SIG-M5 (cell line): ENCODE measurements around the gene USP17L20.
"Not testable (repeated sequence)": the region's sequence is repeated elsewhere in the genome, so short reads cannot be mapped to it uniquely, and the experiment has no call there.

ENCODE experiments used
- DNase-seq: peaks from one replicate; lab custom pipeline; 2025; lab: John Stamatoyannopoulos, UW

Gene USP17L20, protein sequence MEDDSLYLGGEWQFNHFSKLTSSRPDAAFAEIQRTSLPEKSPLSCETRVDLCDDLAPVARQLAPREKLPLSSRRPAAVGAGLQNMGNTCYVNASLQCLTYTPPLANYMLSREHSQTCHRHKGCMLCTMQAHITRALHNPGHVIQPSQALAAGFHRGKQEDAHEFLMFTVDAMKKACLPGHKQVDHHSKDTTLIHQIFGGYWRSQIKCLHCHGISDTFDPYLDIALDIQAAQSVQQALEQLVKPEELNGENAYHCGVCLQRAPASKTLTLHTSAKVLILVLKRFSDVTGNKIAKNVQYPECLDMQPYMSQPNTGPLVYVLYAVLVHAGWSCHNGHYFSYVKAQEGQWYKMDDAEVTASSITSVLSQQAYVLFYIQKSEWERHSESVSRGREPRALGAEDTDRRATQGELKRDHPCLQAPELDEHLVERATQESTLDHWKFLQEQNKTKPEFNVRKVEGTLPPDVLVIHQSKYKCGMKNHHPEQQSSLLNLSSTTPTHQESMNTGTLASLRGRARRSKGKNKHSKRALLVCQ

GRCh38 chr4:9257824-9258223 is at the start of gene USP17L20:
TSS of gene USP17L20 (plus strand) at chr4:9258124. CDS start at chr4:9258124, 0 bp downstream.
- DNase-seq = not testable (repeated sequence)

GRCh38 chr4:9210357-9210756 is 47.6 kb upstream of the USP17L20 start, which contains the start of gene USP17L10:
TSS of gene USP17L10 (plus strand) at chr4:9210657. CDS start at chr4:9210657, 0 bp downstream.
- DNase-seq = not testable (repeated sequence)

DNA sequence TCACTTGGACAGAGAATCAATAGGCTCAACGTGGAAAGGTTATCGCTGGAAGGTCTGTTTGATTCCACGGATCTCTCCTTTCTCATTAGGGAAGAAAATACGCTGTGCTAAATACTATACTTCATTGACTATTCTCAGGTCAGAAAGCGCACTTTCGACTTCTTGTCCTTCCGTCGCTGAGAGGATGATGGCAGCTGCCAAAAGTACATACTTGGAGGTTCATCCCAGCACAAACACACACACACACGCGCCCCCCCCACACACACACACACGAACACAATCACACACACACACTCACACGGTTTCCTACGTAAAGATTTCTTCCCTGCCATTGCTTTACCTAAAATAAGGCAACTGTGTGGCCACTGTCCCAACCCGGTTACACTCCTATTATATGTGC is 43.2 kb upstream of the USP17L20 start:
- not testable (repeated sequence) for DNase-seq

GRCh38 chr4:9215105-9215504 is 42.8 kb upstream of the USP17L20 start, which contains the start of gene USP17L11:
TSS of gene USP17L11 (plus strand) at chr4:9215405. CDS start at chr4:9215405, 0 bp downstream.
- DNase-seq = not testable (repeated sequence)

DNA sequence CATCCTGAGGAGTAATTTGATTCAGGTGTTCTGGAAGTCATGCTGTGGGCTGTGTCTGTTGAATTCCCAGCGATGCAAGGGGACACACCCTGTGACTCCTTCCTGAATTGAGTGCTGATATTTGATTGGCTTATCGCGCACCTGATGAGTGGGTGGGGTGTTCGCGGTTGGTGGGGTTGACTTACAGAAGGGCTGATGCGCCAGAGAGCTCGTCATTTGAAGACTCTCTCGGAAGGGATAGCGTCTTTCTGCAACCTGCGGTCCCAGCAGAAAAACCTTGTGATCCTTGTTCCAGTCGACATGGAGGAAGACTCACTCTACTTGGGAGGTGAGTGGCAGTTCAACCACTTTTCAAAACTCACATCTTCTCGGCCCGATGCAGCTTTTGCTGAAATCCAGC is 38.1 kb upstream of the USP17L20 start, which contains the start of gene USP17L12:
Gene USP17L12 (plus strand): TSS at position 301 of the 400 bp plus-strand sequence. CDS start 0 bp downstream, at position 301.
- DNase-seq = not testable (repeated sequence)

DNA sequence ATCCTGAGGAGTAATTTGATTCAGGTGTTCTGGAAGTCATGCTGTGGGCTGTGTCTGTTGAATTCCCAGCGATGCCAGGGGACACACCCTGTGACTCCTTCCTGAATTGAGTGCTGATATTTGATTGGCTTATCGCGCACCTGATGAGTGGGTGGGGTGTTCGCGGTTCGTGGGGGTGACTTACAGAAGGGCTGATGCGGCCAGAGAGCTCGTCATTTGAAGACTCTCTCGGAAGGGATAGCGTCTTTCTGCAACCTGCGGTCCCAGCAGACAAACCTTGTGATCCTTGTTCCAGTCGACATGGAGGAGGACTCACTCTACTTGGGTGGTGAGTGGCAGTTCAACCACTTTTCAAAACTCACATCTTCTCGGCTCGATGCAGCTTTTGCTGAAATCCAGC is 33.3 kb upstream of the USP17L20 start, which contains the start of gene USP17L13:
Gene USP17L13 (plus strand): TSS at position 301 of the 400 bp plus-strand sequence. CDS start 0 bp downstream, at position 301.
- not testable (repeated sequence) for DNase-seq

- not testable (repeated sequence) for DNase-seq
These were observed 27.7 kb upstream of the USP17L20 start for GRCh38 chr4:9230249-9230648.

- DNase-seq = not testable (repeated sequence)
These were observed 23.8 kb upstream of the USP17L20 start, which contains the start of gene USP17L15 for GRCh38 chr4:9234085-9234484. TSS of gene USP17L15 (plus strand) at chr4:9234385. CDS start at chr4:9234385, 0 bp downstream.

DNA sequence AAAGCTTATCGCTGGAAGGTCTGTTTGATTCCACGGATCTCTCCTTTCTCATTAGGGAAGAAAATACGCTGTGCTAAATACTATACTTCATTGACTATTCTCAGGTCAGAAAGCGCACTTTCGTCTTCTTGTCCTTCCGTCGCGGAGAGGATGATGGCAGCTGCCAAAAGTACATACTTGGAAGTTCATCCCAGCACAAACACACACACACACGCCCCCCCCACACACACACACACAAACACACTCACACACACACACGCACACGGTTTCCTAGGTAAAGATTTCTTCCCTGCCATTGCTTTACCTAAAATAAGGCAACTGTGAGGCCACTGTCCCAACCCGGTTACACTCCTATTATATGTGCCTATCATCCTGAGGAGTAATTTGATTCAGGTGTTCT is 19.5 kb upstream of the USP17L20 start:
- not testable (repeated sequence) for DNase-seq

DNA sequence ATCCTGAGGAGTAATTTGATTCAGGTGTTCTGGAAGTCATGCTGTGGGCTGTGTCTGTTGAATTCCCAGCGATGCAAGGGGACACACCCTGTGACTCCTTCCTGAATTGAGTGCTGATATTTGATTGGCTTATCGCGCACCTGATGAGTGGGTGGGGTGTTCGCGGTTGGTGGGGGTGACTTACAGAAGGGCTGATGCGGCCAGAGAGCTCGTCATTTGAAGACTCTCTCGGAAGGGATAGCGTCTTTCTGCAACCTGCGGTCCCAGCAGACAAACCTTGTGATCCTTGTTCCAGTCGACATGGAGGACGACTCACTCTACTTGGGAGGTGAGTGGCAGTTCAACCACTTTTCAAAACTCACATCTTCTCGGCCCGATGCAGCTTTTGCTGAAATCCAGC is 14.3 kb upstream of the USP17L20 start, which contains the start of gene USP17L17:
Gene USP17L17 (plus strand): TSS at position 301 of the 400 bp plus-strand sequence. CDS start 0 bp downstream, at position 301.
- DNase-seq = not testable (repeated sequence)

DNA sequence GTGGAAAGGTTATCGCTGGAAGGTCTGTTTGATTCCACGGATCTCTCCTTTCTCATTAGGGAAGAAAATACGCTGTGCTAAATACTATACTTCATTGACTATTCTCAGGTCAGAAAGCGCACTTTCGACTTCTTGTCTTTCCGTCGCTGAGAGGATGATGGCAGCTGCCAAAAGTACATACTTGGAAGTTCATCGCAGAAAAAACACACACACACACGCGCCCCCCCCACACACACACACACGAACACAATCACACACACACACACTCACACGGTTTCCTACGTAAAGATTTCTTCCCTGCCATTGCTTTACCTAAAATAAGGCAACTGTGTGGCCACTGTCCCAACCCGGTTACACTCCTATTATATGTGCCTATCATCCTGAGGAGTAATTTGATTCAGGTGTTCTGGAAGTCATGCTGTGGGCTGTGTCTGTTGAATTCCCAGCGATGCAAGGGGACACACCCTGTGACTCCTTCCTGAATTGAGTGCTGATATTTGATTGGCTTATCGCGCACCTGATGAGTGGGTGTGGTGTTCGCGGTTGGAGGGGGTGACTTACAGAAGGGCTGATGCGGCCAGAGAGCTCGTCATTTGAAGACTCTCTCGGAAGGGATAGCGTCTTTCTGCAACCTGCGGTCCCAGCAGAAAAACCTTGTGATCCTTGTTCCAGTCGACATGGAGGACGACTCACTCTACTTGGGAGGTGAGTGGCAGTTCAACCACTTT is 9.8 kb upstream of the USP17L20 start, which contains the start of gene USP17L18:
Gene USP17L18 (plus strand): TSS at position 678 of the 728 bp plus-strand sequence. CDS start 0 bp downstream, at position 678.
- DNase-seq = not testable (repeated sequence)

DNA sequence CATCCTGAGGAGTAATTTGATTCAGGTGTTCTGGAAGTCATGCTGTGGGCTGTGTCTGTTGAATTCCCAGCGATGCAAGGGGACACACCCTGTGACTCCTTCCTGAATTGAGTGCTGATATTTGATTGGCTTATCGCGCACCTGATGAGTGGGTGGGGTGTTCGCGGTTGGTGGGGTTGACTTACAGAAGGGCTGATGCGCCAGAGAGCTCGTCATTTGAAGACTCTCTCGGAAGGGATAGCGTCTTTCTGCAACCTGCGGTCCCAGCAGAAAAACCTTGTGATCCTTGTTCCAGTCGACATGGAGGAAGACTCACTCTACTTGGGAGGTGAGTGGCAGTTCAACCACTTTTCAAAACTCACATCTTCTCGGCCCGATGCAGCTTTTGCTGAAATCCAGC is 4.8 kb upstream of the USP17L20 start, which contains the start of gene USP17L19:
Gene USP17L19 (plus strand): TSS at position 301 of the 400 bp plus-strand sequence. CDS start 0 bp downstream, at position 301.
- DNase-seq = not testable (repeated sequence)

DNA sequence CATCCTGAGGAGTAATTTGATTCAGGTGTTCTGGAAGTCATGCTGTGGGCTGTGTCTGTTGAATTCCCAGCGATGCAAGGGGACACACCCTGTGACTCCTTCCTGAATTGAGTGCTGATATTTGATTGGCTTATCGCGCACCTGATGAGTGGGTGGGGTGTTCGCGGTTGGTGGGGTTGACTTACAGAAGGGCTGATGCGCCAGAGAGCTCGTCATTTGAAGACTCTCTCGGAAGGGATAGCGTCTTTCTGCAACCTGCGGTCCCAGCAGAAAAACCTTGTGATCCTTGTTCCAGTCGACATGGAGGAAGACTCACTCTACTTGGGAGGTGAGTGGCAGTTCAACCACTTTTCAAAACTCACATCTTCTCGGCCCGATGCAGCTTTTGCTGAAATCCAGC is 4.6 kb downstream of the USP17L20 start, which contains the start of gene USP17L21:
Gene USP17L21 (plus strand): TSS at position 301 of the 400 bp plus-strand sequence. CDS start 0 bp downstream, at position 301.
- DNase-seq = not testable (repeated sequence)

- DNase-seq = not testable (repeated sequence)
These were observed 9.4 kb downstream of the USP17L20 start, which contains the start of gene USP17L22 for GRCh38 chr4:9267319-9267718. TSS of gene USP17L22 (plus strand) at chr4:9267619. CDS start at chr4:9267619, 0 bp downstream.

- DNase-seq = not testable (repeated sequence)
These were observed 13.8 kb downstream of the USP17L20 start for GRCh38 chr4:9271719-9272118.
